ENCODE results near the gene KRT33A. TPM values are rescaled to one million over a fixed set of nuclear protein-coding genes. Genes with fewer than 3 reads are reported as not detected.

Gene KRT33A
- total RNA-seq, 1 experiment from 2014 or later, result not detected

- no peak for DNase-seq
- no peaks in the 10 kb centered on the region for H3K79me1 ChIP-seq (ENCODE audit: insufficient read depth, low read depth, low read length, poor library complexity, severe bottlenecking)
- H3K4ac ChIP-seq (ENCODE audit: low read depth, low read length), result no peak overlapping the region
- Mint-ChIP-seq H3K27ac (no peak overlapping the region), H3K36me3 (ENCODE audit: insufficient read depth in 1 of 3, low read depth in 3 of 3) (no peaks in the 10 kb centered on the region), H3K27me3 (ENCODE audit: low read depth) (peaks cover 9% of the 10 kb centered on the region), H3K4me3 (no peak overlapping the region), H3K9me3 (no peaks in the 10 kb centered on the region; a peak in 2 of 5 replicates), H3K4me1 (no peaks in the 10 kb centered on the region)
- H3K9me3 ChIP-seq (ENCODE audit: control insufficient read depth, low read depth, low read length), result no peaks in the 10 kb centered on the region
- no peak overlapping the region for H2BK20ac ChIP-seq (ENCODE audit: low read depth, low read length, poor library complexity, severe bottlenecking)
- H2BK5ac ChIP-seq (ENCODE audit: insufficient read length, low read length), result no peak overlapping the region
- no peaks in the 10 kb centered on the region for H3K79me2 ChIP-seq (ENCODE audit: insufficient read depth, low read length)
- no peak overlapping the region for H4K91ac ChIP-seq (ENCODE audit: insufficient read length, low read depth, low read length)
- H3K18ac ChIP-seq (ENCODE audit: insufficient read length, low read depth, low read length), result no peak overlapping the region
- H3T11ph ChIP-seq (ENCODE audit: low read length), result no peak overlapping the region
- no peak overlapping the region for H2BK12ac ChIP-seq (ENCODE audit: insufficient read length, low read depth, low read length)
- no peak overlapping the region for H2BK120ac ChIP-seq (ENCODE audit: low read depth, low read length, poor library complexity, severe bottlenecking)
- H3K23me2 ChIP-seq (ENCODE audit: insufficient read length, low read depth, low read length, poor library complexity, severe bottlenecking), result no peaks in the 10 kb centered on the region
- H3K27ac ChIP-seq (ENCODE audit: insufficient read length, low read depth, low read length), result no peak overlapping the region
- H4K8ac ChIP-seq (replicated peaks; ENCODE audit: insufficient read length, low read depth, low read length), result no peak overlapping the region
- H3K9ac ChIP-seq (ENCODE audit: extremely low read depth, insufficient read length, low read length), result no peak overlapping the region
- H3K4me2 ChIP-seq (ENCODE audit: insufficient read depth, insufficient read length, low read length), result no peak overlapping the region
- no peak overlapping the region for H2BK15ac ChIP-seq (ENCODE audit: low read depth, low read length)
- no peak overlapping the region for H3K23ac ChIP-seq (ENCODE audit: insufficient read length, low read depth, low read length)
- H3K27me3 ChIP-seq (ENCODE audit: insufficient read depth, low read length), result no peaks in the 10 kb centered on the region
- TF ChIP-seq CTCF (conservative IDR thresholded peaks at IDR 0.05), result no peak
- no peak overlapping the region for H2AFZ ChIP-seq (ENCODE audit: low read length)
- no peak overlapping the region for H3K56ac ChIP-seq (ENCODE audit: insufficient read length, low read depth, low read length)
- no peak overlapping the region for H3K14ac ChIP-seq (ENCODE audit: insufficient read depth, low read length)
- no CpG with 5 or more reads among the region's 7 CpGs for WGBS (ENCODE audit: extremely low coverage, insufficient read length, low lambda C conversion rate)
- H4K5ac ChIP-seq (ENCODE audit: insufficient read length, low read depth, low read length), result no peak overlapping the region
- H4K20me1 ChIP-seq (ENCODE audit: control insufficient read depth, insufficient read depth, insufficient read length), result no peaks in the 10 kb centered on the region
- H3K4me1 ChIP-seq (ENCODE audit: insufficient read depth, low read length), result no peaks in the 10 kb centered on the region
- H2AK5ac ChIP-seq (ENCODE audit: insufficient read length, low read length), result no peak overlapping the region
Observed at GRCh38 chr17:41352597-41353366, 2.2 kb upstream of the KRT33A start.
